HG02870 (cell line): ENCODE data around the gene UPK1A.

ENCODE experiments used
- ATAC-seq: cut with Tn5 transposase; IDR thresholded peaks from one replicate; pipeline ENCODE4 v1.9.1; 2021; ENCODE audit warnings: mild to moderate bottlenecking, moderate library complexity; ENCODE audit not compliant: unreplicated experiment

Gene UPK1A

DNA sequence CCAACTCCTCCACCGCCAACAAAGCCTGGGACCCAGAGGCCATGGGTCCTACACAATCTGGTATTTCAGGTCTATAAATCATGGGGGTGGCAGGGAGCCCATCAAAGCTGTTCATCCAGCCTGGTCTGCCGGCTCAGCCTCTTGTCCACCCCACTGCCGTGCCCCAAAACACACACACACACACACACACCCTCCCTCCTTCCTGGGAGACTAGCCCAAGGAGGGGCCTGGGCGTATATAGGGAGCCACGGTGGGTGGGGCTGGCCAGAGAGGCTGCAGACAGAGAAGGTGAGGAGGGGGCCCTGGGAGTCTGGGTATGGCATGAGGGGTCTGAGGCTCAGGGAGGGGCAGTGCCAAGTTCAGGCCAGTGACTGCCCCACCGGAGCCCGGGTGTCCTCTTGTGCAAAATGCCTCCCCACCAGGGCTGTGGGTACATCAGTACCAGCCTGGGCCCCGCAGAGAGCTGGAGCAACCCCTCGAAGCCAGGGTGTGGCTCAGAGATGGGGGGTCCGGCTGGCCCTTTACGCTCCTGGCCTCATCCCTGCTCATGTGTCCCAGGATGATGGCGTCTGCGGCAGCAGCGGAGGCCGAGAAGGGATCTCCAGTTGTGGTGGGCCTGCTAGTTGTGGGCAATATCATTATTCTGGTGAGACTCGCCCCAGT, at the start of gene UPK1A:
TSS of gene UPK1A (plus strand) at position 267 of the 663 bp plus-strand sequence. CDS start at position 563, 296 bp downstream.
- no peak for ATAC-seq

DNA sequence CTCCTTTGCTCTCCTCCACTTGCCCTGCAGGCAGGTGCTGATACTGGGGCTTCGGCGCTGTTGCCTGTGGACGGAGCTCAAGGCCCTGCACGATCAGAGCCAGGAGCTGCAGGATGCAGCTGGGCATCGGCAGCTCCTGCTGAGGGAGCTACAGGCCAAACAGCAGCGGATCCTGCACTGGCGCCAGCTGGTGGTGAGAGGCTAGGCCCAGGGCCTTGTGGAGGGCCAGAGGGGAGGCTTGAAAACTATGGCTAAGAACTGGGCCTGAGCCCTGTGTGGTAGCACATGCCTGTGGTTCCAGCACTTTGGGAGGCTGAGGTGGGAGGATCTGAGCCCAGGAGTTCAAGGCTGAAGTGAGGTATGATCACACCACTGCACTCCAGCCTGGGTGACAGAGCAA, 47.5 kb upstream of the UPK1A start:
- no peak for ATAC-seq

DNA sequence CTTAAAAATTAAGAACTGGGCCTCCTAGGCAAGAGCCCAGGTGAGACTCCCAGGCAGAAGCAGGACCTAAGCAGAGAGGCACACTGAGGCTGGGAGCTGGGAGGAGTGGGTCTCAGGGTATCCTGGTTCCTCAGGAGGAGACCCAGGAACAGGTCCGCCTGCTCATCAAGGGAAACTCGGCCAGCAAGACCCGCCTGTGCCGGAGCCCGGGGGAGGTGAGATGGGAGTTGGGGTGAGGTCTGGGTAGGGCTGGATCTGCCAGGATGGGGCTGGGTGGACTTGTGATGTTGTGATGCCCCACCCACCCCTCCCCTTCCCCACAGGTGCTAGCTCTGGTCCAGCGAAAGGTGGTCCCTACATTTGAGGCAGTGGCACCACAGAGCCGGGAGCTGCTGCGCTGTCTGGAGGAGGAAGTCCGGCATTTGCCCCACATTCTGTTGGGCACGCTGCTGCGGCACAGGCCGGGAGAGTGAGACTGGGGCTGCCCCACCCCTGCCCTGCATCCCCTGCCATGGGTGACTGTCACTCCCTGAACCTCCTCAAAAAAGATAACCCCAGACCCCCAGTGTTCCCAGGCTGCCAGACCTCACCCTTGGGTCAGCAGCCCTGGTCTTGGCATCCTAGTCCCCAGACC, 46.9 kb upstream of the UPK1A start:
- no peak for ATAC-seq

DNA sequence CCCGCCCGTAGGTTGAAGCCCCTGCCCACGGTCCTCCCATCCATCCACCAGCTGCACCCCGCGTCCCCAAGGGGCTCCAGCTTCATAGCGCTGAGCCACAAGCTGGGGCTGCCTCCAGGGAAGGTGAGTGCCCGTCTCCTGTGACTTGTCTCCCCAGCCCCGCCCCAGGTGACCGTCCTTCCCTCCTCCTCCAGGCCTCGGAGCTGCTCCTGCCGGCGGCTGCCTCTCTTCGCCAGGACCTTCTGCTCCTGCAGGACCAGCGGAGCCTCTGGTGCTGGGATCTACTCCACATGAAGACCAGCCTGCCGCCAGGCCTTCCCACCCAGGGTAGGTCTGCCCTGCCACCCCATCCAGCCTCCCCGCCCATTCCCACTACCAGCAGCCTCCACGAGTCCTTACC, 46.3 kb upstream of the UPK1A start:
- no peak for ATAC-seq

DNA sequence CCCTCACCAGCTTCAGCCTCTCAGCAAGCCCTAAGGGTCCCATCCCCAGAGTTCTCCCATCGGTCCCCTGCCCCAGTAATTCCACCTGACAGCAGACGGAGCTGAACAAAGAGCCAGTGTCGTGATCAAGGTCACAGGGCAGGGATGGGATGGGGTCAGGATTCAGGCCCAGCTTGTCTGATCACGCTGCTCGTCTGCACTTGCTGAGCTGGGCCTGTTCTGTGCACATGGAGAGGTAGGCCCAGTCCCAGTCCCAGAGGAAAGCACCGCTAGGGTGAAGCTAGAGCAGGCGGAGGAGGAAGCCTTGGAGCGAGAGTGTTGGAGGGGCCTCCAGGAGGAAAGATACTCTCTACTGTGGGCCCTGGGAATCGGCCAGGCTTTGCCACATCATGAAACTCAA, 44.6 kb upstream of the UPK1A start:
- ATAC-seq, result no peak

DNA sequence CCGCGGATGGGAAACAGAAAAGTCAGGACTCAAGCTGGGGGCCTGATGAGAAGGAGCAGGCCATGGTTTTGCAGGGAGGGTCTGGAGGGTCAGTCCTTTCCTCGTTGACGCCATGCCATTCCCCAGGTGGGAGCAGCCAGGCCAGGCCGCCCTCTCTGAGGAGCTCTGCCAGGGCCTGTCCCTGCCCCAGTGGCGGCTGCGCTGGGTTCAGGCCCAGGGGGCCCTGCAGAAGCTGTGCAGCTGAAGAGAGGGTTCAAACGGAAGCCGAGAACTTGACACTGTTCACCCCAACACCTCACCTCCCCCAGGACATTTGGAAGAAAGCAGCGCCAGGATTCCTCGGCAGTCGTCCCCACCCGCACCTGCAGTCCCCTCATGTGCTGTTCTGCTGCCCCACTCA, 43.6 kb upstream of the UPK1A start:
- no peak for ATAC-seq

DNA sequence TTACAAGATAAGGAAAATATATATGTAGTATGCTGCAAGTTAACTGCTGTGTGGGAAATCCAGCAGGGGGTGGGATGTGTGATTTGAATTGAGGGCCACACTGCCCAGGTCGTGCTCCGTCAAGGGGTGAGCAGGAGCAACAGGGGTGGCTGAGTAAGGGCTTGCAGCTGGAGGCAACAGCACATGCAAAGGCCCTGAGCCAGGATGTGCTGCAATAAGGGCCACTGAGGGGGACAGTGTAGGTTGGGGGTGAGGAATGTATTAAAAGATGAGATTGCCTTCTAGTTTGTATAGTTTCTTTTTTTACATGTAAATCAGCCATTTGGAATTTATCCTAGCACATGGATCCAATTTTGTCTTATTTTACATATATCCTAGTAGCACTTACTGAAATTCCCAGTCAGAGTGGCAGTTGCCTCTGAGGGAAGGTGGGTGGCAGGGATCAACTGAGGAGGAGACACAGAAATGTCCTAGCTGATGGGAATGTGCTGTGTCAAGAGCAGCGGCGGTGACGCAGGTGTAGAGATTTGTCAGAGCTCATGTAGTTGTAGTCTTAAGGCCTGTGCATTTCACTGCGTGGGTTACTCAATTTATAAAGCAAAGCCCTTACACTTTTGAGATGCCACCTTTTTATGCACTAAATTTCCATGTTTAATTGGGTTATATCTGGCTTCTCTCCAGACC, 42.8 kb upstream of the UPK1A start:
- ATAC-seq, result no peak

DNA sequence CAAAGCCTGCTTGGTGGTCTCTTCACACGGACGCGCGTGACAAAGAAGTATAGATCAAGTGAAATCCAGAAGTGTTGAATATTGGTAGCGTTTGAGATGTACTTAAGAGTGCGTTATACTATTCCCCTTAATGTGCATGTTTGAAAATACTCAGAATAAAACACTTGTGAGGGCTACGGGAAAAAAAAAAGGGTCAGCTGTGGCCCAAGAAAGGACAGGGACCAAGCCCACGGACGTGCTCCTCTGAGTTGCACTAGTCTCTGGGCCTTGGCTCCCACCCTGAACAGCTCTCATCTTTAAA, 38.1 kb upstream of the UPK1A start:
- ATAC-seq, result no peak

DNA sequence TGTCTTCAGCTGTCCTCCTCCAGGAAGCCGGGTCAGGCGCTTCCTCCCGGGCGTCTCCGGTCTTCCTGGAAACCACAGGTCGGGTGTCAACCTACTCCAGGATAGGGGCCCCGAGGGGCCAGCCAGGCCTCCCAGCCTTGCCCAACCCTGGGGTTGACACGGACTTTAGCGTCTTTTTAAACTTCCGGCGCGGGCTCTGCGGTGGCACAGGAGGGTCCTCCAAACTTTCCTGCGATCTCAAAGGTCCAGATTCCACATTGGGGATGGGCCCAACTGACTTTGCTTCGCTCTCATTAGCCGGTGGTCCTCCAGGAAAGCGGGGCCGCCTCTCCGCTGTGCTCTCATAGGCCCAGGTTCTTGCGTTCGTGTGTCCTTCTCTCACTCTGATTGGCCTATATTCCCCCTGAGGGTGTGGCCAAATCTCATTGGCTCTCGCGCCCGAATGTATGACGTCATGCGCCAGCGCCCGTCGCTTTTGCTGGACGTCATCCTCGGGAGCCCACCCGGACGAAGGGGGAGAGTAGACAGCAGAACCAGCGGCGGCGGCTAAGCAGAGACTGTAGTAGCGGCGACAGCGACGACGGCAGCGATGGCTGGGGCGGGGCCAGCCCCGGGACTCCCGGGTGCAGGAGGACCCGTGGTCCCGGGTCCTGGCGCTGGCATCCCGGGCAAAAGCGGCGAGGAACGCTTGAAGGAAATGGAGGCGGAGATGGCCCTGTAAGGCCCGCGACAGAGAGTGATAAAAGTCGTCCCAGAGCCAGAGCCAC, 37.6 kb upstream of the UPK1A start, which contains the start of gene RBM42:
TSS of gene RBM42 (plus strand) at position 472 of the 767 bp plus-strand sequence. CDS start at position 590, 118 bp downstream.
- peak; percentile 95 for ATAC-seq

DNA sequence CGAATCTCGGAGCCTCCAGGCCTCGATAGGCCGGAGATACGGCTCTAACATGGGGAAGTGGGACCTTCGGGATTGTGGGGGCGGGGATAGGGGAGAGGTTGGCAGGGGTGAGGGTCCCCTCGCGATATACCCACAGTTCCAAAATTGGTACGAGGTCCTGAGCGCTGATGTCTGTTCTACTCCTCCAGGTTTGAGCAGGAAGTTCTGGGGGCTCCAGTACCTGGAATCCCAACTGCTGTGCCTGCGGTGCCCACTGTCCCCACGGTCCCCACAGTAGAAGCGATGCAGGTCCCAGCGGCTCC, 37.0 kb upstream of the UPK1A start:
- no peak for ATAC-seq

DNA sequence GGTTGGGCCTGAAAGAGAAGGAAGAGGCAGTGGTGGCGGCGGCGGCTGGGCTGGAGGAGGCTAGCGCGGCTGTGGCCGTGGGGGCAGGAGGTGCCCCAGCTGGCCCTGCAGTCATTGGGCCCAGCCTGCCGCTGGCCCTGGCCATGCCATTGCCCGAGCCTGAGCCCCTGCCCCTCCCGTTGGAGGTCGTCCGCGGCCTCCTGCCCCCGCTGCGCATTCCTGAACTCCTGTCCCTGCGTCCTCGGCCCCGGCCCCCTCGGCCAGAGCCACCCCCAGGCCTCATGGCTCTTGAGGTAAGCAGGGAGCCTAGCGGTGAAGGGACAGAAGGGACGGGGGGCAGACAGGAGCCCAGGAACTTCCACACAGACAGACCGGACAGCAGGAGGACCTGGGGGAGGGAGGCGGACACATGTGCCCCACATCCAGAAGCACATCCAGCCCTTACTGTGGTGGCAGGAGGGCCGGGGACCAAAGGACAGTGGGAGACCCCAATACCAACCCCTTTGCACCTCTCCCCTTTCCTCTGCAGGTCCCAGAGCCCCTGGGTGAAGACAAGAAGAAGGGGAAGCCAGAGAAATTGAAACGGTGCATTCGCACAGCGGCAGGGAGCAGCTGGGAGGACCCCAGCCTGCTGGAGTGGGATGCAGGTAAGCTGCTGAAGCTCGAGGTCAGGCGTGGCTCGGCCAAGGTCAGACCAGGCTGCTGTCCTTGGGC, 32.4 kb upstream of the UPK1A start:
- ATAC-seq, result no peak

DNA sequence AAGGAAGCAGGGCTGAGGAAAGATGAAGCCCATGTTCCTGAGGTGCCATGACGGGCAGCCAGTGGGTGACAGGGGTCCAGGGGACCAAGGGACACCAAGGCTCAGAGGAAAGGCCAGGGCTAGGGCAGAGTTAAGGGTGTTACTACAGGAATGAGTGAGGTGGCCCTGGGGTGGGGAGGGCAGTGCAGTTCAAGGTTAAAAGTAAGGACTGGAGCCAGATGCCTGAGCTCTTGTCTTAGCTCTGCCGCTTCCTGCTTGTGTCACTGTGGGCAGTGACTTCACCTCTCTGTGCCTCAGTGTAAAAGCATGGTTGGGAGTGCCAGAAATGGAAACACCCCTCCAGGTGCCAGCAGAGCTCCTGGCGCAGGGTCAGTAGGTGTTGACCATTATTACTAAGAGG, 29.7 kb upstream of the UPK1A start:
- ATAC-seq, result no peak

DNA sequence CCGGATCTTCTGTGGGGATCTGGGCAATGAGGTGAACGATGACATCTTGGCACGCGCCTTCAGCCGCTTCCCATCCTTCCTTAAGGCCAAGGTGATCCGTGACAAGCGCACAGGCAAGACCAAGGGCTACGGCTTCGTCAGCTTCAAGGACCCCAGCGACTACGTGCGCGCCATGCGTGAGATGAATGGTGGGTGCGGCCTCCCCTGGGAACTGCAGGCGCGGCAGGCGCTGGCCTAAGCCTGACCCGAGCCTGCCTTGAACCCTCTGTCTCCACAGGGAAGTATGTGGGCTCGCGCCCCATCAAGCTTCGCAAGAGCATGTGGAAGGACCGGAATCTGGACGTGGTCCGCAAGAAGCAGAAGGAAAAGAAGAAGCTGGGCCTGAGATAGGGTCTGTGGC, 29.2 kb upstream of the UPK1A start:
- no peak for ATAC-seq

DNA sequence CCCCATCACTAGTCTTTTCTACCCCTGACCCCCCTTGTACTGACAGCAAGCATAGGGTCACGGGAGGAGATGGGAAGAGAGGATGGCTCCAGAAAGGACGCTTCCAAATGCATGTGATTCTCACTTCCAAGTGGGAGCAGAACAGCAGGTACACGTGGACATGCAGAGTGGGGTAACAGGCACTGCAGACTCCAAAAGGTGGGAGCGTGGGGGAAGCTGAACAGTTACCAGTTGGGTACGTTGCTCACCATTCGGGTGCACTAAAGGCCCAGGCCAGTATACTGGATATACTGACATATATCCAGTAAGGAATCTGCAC, 27.0 kb upstream of the UPK1A start:
- no peak for ATAC-seq

DNA sequence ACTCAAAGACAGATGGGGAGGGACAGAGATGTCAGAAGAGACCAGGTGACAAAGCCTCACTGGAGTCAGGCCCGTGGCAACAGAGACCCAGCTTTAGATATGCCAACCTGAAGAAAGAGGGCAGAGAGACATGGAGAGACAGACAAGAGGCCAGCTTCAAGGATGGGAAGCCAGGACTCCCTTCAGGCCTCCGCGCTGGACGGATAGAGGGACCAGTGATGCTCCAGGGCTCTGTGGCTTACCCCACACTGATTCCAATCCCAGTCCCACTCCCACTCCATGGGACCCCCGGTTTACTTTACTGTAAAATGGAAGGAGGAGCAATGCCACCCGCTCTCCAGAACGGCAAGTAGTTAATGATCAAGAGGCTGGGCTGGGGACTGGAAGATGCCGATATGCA, 26.5 kb upstream of the UPK1A start:
- ATAC-seq, result no peak

DNA sequence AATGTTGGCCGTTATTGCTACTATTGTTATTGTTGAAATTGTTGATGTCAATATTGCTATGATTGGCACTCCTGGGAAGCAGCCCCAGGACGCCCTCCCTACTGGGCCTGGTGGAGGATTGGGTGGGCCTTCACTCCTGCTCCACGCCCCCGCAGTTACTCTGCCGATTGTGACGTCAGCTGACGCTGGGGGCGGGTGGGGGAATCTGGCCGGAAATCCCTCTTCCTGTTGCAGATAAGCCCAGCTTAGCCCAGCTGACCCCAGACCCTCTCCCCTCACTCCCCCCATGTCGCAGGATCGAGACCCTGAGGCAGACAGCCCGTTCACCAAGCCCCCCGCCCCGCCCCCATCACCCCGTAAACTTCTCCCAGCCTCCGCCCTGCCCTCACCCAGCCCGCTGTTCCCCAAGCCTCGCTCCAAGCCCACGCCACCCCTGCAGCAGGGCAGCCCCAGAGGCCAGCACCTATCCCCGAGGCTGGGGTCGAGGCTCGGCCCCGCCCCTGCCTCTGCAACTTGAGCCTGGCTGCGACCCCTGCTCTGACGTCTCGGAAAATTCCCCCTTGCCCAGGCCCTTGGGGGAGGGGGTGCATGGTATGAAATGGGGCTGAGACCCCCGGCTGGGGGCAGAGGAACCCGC, 24.7 kb upstream of the UPK1A start, which contains the start of gene ETV2:
TSS of gene ETV2 (plus strand) at position 231 of the 637 bp plus-strand sequence. CDS start 716 bp downstream, outside the sequence.
- ATAC-seq, result no peak

DNA sequence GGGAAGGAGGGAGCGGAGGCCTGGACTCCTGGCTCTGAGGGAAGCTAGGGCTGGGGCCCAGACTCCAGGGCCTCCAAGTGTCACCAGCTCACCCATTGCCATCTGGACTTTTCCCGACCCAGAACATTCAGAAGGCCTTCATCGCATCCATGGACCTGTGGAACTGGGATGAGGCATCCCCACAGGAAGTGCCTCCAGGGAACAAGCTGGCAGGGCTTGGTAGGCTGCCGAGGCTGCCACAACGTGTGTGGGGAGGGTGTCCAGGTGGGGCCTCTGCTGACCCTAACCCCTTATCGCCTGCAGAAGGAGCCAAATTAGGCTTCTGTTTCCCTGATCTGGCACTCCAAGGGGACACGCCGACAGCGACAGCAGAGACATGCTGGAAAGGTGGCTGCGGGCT, 24.0 kb upstream of the UPK1A start:
- ATAC-seq, result no peak

DNA sequence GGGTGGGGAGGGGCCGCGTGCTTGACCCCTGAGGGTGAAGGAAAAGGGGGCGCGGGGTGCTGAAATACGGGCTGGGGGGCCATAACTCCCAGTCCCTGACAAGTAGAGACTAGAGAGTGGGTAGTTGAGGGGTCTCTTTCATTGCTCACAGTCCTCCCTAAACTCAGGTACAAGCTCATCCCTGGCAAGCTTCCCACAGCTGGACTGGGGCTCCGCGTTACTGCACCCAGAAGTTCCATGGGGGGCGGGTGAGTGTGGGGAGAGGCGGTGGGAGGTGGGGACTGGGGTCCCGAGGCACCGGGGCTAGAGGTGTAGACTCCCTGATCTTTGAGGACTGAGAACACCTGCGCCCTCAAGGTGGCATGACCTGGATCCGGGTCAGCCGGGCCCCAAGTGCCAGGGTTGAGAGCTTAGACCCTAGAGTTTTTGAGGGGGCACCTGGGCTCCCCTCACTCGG, 23.5 kb upstream of the UPK1A start:
- ATAC-seq, result no peak

DNA sequence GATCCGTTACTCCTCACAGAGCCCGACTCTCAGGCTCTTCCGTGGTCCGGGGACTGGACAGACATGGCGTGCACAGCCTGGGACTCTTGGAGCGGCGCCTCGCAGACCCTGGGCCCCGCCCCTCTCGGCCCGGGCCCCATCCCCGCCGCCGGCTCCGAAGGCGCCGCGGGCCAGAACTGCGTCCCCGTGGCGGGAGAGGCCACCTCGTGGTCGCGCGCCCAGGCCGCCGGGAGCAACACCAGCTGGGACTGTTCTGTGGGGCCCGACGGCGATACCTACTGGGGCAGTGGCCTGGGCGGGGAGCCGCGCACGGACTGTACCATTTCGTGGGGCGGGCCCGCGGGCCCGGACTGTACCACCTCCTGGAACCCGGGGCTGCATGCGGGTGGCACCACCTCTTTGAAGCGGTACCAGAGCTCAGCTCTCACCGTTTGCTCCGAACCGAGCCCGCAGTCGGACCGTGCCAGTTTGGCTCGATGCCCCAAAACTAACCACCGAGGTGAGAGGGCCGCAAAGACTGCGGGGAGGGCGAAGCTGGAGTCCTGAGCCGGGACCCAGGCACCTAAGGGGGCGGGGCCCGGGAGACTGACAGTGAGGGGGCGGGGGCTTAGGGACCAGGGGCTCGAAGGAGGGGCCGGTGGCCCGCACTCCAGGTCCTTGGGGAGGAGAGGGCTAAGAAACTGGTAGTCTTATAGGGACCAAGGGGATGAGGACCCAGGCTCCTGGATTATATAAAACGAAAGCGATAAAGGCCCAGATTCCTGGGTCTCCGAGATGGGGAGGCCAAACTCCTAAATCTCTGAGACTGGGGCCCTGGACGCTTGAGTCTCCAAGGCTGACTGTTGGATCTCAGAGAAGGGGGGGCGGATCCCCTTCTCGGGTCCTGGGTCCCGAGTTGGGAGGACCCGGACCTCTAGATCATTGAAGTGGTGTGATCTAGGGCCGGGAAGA, 22.8 kb upstream of the UPK1A start:
- peak; percentile 30 for ATAC-seq
